Measurements from ENCODE around the gene ZNF839.
"Not testable (repeated sequence)": the region's sequence is repeated elsewhere in the genome, so short reads cannot be mapped to it uniquely, and the experiment has no call there.

ZNF839 gene

DNA sequence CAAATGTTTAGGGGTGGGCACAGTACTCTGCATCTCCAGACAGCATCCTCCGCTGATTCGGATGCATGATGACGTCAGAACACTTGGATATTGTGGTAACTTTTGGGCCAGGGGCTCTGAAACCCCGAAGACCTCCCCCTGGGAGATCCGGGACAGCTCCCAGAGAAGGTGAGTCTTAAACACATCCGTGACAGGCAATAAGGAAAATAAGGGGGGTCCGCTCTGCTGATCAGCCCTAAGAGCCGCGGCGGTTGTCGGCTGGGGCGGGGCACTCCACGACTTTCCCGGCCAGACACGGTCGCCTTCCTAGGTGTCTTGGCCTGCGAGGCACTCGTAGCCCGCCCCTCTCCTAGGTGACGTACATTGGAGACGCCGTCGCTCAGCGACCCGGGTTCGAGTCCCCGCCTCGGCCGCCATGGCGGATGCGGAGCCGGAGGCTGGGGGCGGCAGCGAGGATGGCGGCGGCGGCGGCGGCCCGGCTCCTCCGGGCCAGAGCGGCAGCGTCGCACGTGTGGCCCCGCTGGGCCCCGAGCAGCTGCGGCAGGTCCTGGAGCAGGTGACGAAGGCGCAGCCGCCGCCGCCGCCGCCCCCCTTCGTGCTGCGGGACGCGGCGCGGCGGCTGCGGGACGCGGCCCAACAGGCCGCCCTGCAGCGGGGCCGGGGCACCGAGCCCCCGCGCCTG, at the start of gene ZNF839:
Gene ZNF839, plus strand, starts transcription at position 396 of the 682 bp plus-strand sequence. Its CDS starts 20 bp downstream, at position 416.
- peak; percentile 83 for DNase-seq

GRCh38 chr14:102272392-102272791, 47.2 kb upstream of the ZNF839 start:
- DNase-seq, result no peak

- DNase-seq, result no peak
Observed at GRCh38 chr14:102275866-102276265, 43.7 kb upstream of the ZNF839 start.

- no peak for DNase-seq
Observed at GRCh38 chr14:102277874-102278630, 41.5 kb upstream of the ZNF839 start.

GRCh38 chr14:102278631-102278935, 41.0 kb upstream of the ZNF839 start:
- no peak for DNase-seq

GRCh38 chr14:102279282-102279681, 40.3 kb upstream of the ZNF839 start:
- DNase-seq, result no peak

- no peak for DNase-seq
Observed at GRCh38 chr14:102279688-102280348, 39.7 kb upstream of the ZNF839 start.

DNA sequence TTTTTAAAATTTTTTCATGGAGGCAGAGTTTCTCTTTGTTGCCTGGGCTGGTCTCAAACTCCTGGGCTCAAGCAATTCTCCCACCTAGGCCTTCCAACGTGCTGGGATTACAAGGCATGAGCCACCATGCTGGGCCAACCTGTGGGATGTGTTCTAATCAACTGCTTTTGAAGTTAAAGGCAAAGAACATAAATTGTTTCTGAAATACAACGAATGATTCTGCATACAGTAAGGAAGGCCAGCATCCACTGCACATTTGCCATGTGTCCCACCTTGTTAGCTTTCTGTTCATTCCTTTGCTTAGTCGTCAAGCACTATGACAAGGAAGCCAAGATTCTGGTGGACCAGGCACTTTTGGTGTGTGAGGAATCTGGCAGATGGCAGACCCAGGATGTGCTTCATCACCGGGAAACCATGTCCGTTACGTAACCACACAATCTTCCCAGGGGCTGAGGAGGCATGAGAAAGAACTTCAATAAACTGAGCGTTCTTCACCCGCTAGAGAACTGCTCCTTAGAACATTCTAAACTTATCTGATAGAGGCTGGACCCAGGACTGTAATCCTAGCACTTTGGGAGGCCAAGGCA, 39.1 kb upstream of the ZNF839 start:
- no peak for DNase-seq

DNA sequence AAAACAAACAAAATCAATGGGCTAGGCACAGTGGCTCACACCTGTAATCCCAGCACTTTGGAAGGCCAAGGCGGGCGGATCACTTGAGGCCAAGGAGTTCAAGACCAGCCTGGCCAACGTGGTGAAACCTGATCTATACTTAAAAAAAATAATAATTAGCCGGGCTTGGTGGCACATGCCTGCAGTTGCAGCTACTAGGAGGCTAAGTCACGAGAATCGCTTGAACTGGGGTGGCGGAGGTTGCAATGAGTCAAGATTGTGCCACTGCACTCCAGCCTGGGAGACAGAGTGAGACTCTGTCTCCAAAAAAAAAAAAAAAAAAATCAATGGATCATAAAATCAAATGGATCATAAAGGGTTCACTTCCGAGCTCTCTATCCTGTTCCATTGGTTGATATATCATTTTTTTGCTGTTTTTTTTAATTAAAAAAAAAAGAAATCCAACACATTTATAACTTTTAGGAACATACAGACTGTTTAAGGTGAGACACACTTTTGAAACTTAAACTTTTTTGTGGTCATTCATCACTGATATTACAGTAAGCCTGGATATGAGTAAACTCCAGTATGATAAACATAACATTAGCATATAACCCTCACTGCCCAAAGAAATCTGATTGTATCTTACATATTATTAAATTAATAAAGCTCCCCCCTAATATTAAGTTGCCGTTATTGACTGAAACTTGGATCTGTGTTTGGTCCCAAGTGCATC, 36.6 kb upstream of the ZNF839 start:
- DNase-seq, result no peak

DNA sequence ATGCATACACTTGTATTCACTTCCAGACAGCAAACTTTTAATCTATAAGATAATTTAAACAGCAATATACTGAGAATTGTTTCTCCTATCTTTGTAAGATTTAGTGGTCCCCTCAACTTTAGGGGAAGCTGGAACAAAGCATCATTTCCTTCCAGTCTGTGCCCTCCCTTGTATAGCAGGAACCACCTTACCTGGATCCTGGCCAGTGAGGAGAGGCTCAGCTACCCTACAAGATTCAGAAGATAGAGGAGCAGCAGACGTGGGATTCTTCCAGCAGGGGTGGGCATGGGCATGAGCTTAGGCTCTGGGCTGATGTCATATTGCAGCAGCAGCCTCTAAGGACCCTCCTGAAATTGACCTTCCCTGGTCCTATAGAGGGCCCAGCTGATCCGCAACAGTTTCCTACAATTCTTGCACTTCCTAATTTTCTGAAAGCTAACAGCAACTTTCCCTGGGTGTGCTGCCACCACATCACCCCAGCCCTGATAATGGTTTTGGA, 35.9 kb upstream of the ZNF839 start:
- no peak for DNase-seq

DNA sequence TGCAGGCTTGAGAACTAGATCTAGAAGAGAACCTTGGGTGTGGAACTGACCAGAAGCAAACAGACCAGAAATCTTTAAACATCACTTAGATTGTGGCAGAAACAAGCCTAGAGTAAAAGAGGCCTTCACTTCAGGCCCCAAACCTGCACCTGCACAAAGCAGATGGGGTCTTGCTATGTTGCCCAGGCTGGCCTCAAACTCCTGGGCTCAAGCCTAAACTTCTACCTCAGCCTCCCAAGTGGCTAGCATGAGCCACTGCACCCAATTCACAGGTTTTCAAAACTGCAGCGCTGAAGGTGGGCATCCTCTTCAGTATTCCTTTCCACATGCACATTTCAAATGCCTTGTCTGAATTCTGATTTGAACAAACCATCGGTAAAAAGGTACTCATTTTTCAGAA, 34.4 kb upstream of the ZNF839 start:
- DNase-seq, result no peak

DNA sequence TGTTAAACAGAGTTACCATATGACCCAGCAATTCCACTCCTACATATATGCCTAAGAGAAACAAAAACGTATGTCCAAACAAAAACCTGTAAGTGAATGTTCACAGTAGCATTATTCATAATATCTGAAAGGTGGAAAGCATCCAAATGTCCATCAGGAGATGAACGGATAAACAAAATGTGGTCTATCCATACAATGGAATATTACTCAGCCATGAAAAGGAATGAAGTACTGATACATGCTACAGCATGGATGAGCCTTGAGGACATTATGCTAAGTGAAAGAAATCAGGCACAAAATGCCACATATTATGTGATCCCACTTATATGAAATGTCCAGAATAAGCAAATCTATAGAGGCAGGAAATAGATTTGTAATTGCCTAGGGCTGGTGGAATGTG, 31.4 kb upstream of the ZNF839 start:
- no peak for DNase-seq

- DNase-seq, result no peak
Observed at GRCh38 chr14:102292441-102292840, 27.1 kb upstream of the ZNF839 start.

DNA sequence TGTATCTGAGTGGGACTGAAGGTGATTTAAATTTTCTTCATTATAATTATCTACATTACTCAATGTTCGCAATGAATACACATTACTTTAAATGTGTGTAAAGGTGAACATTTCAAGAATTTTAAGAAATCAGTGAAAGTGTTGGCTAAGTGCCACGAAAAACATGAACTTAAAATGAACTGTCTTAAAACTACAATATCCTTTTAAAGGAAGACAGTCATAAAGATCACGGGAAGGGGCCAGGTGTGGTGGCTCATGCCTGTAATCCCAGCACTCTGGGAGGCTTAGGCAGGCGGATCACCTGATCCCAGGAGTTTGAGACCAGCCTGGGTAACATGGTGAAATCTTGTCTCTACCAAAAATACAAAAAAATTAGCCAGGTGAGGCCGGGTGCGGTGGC, 25.8 kb upstream of the ZNF839 start:
- no peak for DNase-seq

GRCh38 chr14:102295270-102295669, 24.3 kb upstream of the ZNF839 start:
- DNase-seq, result no peak

- DNase-seq, result no peak
Observed at GRCh38 chr14:102297436-102298170, 21.9 kb upstream of the ZNF839 start.

- not testable (repeated sequence) for DNase-seq
Observed at GRCh38 chr14:102298303-102299070, 21.1 kb upstream of the ZNF839 start.

- DNase-seq, result no peak
Observed at GRCh38 chr14:102303664-102304063, 15.9 kb upstream of the ZNF839 start.

GRCh38 chr14:102304611-102305506, 14.7 kb upstream of the ZNF839 start, which contains the start of gene MOK:
Gene MOK, minus strand, starts transcription at chr14:102305164. Its CDS starts 196 bp downstream, at chr14:102304968.
- peak; percentile 89 for DNase-seq

All from NK-92 treated with Interleukin-12 subunit alpha and Interleukin-12 subunit beta, amount 100 ng/mL, for 24 hours (cell line).